ENCODE data around the gene GREM1.
A peak's percentile ranks its signal among the peaks of the same experiment; 100 is the strongest.

GREM1 gene

GRCh38 chr15:32694222-32694983 lies 23.4 kb upstream of the GREM1 start:
- DNase-seq (ENCODE audit: low read depth, low spot score) = no peak

GRCh38 chr15:32698773-32699390 lies 18.9 kb upstream of the GREM1 start:
- DNase-seq (ENCODE audit: low read depth, low spot score) = peak; percentile 39

GRCh38 chr15:32700501-32701150 lies 17.2 kb upstream of the GREM1 start:
- no peak for DNase-seq (ENCODE audit: low read depth, low spot score)

- DNase-seq (ENCODE audit: low read depth, low spot score) = no peak
These were observed 15.9 kb upstream of the GREM1 start for GRCh38 chr15:32701863-32702262.

- DNase-seq (ENCODE audit: low read depth, low spot score) = no peak
These were observed 13.3 kb upstream of the GREM1 start for GRCh38 chr15:32704395-32704981.

GRCh38 chr15:32705446-32705845 lies 12.4 kb upstream of the GREM1 start:
- no peak for DNase-seq (ENCODE audit: low read depth, low spot score)

GRCh38 chr15:32706704-32707103 lies 11.1 kb upstream of the GREM1 start:
- DNase-seq (ENCODE audit: low read depth, low spot score) = no peak

GRCh38 chr15:32707436-32707835 lies 10.4 kb upstream of the GREM1 start:
- DNase-seq (ENCODE audit: low read depth, low spot score) = no peak

GRCh38 chr15:32709295-32710033 lies 8.3 kb upstream of the GREM1 start:
- no peak for DNase-seq (ENCODE audit: low read depth, low spot score)

- DNase-seq (ENCODE audit: low read depth, low spot score) = no peak
These were observed 2.5 kb upstream of the GREM1 start for GRCh38 chr15:32715276-32715675.

GRCh38 chr15:32716216-32716914 lies 1.4 kb upstream of the GREM1 start:
- DNase-seq (ENCODE audit: low read depth, low spot score) = no peak

- no peak for DNase-seq (ENCODE audit: low read depth, low spot score)
These were observed 834 bp upstream of the GREM1 start for GRCh38 chr15:32716915-32717425.

GRCh38 chr15:32718227-32718820 lies 520 bp downstream of the GREM1 start:
- peak; percentile 49 for DNase-seq (ENCODE audit: low read depth, low spot score)

GRCh38 chr15:32718821-32719716 lies 1.3 kb downstream of the GREM1 start:
- DNase-seq (ENCODE audit: low read depth, low spot score) = peak; percentile 50

- no peak for DNase-seq (ENCODE audit: low read depth, low spot score)
These were observed 3.8 kb downstream of the GREM1 start for GRCh38 chr15:32721596-32721995.

GRCh38 chr15:32722136-32722535 lies 4.3 kb downstream of the GREM1 start:
- DNase-seq (ENCODE audit: low read depth, low spot score) = no peak

GRCh38 chr15:32723171-32723948 lies 5.6 kb downstream of the GREM1 start:
- DNase-seq (ENCODE audit: low read depth, low spot score) = no peak

- peak; percentile 3 for DNase-seq (ENCODE audit: low read depth, low spot score)
These were observed 12.0 kb downstream of the GREM1 start for GRCh38 chr15:32729700-32730395.
